Globus pallidus (tissue), 1 donor: Measurements from ENCODE around the gene SPZ1.
"Not testable (repeated sequence)": the region's sequence is repeated elsewhere in the genome, so short reads cannot be mapped to it uniquely, and the experiment has no call there.

Experiments
- DNase-seq: peaks from one replicate; pipeline ENCODE4 v3.0.0-alpha.2; 2015; ENCODE audit warnings: low spot score

The SPZ1 gene, protein sequence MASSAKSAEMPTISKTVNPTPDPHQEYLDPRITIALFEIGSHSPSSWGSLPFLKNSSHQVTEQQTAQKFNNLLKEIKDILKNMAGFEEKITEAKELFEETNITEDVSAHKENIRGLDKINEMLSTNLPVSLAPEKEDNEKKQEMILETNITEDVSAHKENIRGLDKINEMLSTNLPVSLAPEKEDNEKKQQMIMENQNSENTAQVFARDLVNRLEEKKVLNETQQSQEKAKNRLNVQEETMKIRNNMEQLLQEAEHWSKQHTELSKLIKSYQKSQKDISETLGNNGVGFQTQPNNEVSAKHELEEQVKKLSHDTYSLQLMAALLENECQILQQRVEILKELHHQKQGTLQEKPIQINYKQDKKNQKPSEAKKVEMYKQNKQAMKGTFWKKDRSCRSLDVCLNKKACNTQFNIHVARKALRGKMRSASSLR

DNA sequence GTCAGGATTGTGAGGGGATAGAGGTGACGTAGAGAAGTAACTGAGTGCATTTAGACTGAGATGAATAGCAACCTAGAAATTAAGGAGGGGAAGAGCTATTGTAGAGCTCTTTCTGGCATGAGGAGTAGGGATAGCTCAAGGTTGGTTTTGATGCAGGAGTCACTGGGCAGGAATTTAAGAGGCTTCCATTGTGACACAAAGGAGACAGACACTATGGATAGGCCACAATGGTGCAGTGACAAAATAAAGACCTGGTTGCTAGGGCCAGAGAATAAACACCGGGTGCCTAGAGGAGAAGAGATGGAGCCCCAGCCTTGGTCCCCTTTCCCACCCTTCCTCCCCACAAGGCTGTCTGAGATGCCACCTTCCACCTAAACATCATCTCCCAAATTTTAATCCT is at the start of gene SPZ1:
Gene SPZ1 (plus strand): TSS at position 301 of the 400 bp plus-strand sequence. CDS start 214 bp downstream, outside the sequence.
- DNase-seq = no peak

DNA sequence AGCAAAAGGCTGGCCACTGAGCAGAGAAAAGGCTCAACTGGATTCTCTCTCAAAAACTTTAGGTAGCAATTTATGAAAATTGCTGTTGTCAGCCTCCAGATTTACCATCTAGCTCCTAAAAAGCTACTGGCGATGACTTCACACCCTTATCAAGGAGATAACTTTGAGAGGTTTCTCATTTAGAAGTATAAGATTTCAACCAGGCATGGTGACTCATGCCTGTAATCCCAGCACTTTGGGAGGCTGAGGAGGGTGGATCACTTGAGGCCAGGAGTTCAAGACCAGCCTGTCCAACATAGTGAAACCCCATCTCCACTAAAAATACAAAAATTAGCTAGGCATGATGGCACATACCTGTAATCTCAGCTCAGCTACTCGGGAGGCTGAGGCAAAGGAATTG is 49.3 kb upstream of the SPZ1 start:
- DNase-seq = not testable (repeated sequence)

DNA sequence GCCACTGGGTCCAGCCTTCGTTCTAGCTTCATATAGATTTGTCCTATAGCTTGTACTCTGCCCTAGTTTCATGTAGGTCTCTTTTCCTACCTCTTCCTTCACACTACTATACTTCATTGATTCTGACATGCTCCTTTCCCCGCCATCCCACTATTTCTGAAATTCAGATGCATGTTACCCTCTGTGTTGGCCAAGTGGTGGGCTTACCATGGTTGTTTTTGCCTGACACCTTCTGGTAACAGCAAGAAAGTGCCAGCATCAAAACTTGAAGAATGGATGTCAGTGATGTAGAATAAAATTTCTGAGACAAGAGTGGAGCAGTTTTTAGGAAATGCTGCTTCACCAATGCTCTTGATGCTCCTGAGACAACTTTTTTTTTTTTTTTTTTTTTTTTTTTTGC is 44.5 kb upstream of the SPZ1 start:
- peak; percentile 71 for DNase-seq

DNA sequence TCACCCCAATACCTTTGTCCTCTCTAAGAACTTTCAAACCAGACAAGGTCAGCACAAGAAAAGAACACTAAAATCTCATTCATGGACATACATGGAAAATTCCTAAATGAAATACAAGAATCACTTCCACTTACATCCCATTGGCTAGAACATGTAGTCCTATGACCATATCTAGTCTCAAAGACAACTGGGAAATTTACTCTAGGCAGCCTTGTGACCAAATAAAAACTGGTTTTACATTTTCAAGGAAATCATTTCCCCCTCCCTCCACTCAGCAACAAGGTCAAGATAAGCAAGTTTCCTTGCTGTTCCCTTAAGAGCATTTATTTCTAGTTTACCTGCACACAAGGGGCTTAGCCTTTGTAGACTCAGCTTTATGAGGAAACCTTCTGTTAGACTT is 43.6 kb upstream of the SPZ1 start:
- DNase-seq = no peak

DNA sequence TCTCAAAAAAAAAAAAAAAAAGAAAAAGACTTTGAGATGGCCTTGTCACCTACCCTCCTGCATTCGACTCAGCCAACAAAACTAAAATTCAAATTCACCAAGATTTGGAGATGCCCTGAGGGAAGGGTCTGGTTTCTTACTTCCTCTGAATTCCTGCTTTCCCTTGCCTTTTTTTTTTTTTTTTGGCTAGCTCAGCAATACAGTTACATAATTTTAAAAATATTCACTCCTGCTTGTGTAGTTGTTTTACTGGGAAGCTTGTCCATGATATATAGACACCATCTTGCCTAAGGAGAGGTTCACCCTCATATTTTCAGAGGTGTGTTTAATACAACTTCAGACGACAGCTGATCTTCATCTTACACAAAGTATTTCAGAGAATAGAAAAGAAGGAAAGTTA is 42.6 kb upstream of the SPZ1 start:
- no peak for DNase-seq

DNA sequence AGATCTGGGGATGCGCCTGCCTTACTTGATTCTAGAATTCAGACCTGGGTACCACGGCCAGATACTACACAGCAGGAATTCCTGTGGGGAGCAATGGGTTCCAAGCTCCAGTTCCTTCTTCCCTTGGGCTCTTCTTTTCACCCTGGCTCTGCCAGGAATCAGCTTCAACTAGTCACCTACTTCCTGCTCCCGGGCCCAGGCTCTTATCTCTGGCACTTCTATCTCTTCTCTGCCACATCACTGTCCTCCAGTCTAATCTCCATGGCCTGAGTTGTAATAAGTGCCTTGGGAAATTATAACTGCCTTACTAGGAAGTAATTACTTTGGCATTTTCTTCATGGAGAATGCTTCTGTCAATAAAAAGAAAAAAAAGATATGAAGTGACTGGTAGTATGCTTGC is 37.7 kb upstream of the SPZ1 start:
- no peak for DNase-seq

DNA sequence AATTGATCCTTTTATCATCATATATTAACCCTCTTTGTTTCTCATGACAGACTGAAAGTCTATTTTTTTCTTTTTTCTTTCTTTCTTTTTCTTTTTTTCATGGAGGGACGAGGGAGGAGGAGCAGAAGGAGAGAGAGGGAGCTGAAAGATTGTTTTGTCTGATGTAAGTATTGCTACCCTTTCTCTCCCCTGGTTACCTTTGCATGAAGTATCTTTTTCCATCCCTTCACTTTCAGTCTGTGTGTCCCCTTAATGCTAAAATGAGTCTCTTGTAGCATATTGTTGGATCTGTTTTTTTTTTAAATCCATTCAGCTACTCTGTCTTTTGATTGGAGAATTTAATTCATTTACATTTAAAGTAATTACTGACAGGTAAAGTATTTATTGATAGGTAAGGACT is 36.4 kb upstream of the SPZ1 start:
- no peak for DNase-seq

DNA sequence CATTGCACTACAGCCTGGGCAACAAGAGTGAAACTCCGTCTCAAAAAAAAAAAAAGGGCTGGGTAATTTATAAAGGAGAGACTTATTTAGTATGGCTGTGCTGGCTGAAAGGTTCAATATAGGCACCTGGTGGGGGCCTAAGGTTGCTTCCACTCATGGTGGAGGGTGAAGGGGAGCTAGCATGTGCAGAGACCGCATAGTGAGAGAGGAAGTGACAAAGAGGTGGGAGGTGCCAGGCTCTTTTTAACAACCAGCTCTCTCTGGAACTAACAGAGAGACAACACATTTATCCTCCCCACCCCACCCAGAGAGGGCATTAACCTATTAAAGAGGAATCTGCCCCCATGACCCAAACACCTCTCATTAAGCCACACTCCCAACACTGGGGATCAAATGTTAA is 35.1 kb upstream of the SPZ1 start:
- DNase-seq = no peak

DNA sequence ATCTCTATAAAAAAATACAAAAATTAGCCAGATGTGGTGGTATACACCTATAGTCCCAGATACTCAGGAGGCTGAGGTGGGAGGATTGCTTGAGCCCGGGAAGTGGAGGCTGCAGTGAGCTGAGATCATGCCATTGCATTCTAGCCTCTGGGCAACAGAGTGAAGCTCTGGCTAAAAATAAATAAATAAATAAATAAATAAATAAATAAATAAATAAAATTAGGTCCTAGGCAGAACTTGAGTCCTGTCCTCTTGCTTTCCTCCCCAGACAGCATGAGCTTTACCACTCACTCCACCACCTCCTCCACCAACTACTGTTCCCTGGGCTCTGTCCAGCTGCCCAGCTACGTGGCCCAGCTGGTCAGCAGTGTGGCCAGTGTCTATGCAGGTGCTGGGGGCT is 31.6 kb upstream of the SPZ1 start:
- DNase-seq = no peak

DNA sequence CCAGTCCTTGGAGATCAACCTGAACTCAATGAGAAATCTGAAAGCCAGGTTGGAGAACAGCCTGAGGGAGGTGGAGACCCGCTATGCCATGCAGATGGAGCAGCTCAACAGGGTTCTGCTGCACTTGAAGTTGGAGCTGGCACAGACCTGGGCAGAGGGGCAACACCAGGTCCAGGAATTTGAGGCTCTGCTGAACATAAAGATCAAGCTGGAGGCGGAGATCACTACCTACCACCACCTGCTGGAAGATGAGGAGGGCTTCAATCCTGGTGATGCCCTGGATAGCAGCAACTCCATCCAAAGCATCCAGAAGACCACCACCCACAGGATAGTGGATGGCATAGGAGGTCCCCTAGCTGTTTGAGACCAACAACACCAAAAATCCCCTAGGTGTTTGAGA is 30.5 kb upstream of the SPZ1 start:
- DNase-seq = no peak

DNA sequence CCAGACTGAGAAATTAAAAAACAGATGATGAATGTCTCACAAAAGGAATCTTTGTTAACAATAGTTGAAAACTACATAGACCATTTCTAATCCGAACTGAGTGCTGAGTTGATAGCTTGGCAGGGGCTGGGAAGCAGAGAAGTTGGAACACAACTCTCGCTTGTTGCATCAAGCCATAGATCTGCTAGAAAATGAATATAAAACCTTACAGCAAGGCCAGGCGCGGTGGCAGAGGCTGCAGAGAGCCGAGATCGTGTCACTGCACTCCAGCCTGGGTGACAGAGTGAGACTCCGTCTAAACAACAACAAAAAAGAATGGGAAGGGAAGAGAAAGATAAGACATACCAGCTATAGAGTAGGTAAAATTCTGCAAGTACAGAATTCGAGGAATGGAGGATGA is 28.0 kb upstream of the SPZ1 start:
- DNase-seq = no peak

DNA sequence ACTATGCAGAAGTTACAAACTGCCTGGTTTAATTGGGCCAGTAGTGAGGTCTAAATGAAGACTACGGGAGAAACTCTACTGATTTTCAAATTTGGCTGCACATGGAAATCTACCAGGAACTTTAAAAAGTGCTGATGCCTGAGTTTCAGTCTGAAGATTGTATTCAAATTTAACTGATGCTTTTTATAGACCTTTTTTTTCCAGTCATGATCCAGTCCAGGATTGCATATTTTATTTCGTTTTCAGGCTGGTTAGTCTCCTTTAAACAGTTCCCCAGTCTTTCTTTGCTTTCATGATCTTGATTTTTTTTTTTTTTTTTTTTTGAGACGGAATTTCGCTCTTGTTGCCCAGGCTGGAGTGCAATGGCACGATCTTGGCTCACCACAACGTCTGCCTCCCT is 23.7 kb upstream of the SPZ1 start:
- no peak for DNase-seq

DNA sequence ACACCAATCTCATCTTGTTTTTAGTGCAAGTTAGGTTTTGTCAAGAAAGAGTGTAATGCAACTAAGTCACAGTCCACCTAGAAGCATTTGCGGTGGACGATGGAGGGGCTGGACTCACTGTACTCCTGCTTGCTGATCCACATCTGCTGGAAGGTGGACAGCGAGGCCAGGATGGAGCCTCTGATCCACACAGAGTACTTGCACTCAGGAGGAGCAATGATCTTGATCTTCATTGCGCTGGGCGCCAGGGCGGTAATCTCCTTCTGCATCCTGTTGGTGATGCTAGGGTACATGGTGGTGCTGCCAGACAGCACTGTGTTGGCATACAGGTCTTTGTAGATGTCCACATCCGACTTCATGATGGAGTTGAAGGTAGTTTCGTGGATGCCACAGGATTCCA is 20.2 kb upstream of the SPZ1 start:
- no peak for DNase-seq

DNA sequence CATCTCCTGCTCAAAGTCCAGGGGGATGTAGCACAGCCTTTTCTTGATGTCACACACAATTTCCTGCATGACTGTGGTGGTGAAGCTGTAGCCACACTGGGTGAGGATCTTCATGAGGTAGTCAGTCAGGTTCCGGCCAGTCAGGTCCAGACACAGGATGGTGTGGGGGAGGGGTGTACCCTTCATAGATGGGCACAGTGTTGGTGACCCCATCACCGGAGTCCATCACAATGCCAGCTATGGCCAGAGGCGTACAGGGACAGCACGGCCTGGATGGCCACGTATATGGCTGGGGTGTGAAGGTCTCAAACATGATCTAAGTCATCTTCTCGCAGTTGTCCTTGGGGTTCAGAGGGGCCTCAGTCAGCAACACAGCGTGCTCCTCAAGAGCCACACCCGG is 19.7 kb upstream of the SPZ1 start:
- DNase-seq = no peak

DNA sequence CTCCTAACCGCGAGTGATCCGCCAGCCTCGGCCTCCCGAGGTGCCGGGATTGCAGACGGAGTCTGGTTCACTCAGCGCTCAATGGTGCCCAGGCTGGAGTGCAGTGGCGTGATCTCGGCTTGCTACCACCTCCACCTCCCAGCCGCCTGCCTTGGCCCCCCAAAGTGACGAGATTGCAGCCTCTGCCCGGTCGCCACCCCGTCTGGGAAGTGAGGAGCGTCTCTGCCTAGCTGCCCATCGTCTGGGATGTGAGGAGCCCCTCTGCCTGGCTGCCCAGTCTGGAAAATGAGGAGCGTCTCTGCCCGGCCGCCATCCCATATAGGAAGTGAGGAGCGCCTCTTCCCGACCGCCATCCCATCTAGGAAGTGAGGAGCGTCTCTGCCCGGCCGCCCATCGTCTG is 19.0 kb upstream of the SPZ1 start:
- DNase-seq = not testable (repeated sequence)

DNA sequence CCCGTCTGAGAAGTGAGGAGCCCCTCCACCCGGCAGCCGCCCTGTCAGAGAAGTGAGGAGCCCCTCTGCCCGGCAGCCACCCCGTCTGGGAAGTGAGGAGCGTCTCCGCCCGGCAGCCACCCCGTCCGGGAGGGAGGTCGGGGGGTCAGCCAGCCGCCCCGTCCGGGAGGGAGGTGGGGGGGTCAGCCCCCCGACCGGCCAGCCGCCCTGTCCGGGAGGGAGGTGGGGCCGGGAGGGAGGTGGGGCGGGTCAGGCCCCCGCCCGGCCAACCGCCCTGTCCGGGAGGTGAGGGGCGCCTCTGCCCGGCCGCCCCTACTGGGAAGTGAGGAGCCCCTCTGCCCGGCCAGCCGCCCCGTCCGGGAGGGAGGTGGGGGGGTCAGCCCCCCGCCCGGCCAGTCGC is 18.5 kb upstream of the SPZ1 start:
- DNase-seq = not testable (repeated sequence)

DNA sequence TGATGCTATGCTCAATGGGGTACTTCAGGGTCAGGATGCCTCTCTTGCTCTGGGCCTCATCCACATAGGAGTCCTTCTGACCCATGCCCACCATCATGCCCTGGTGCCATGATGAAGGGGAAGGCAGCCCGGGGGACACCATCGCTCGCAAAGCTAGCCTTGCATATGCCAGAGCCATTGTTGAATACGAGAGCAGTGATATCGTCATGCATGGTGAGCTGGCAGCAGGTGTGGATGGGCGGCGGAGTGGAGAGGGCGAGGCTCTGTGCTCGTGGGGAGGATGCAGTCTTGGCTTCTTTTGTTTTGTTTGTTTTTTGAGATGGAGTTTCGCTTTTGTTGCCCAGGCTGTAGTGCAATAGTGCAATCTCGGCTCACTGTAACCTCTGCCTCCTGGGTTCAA is 17.2 kb upstream of the SPZ1 start:
- no peak for DNase-seq

DNA sequence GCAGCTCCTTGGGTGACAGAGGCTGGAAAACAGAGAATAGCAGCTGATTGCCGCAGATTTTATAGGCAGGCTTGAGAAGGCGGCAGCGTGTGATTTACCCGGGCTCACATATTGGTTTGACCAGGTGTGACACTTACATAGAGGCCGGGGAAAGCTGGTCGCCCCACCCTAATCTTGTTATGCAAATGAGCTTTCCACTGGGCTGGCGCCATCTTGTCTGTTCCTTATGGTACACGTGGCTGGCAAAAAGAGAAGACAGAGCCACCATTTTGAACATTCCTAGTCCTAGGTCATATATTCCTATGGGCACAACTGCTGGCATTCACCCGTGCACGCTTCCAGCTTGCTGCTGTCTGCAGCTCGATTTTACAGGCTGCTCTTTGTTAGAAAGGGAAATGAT is 11.3 kb upstream of the SPZ1 start:
- no peak for DNase-seq

DNA sequence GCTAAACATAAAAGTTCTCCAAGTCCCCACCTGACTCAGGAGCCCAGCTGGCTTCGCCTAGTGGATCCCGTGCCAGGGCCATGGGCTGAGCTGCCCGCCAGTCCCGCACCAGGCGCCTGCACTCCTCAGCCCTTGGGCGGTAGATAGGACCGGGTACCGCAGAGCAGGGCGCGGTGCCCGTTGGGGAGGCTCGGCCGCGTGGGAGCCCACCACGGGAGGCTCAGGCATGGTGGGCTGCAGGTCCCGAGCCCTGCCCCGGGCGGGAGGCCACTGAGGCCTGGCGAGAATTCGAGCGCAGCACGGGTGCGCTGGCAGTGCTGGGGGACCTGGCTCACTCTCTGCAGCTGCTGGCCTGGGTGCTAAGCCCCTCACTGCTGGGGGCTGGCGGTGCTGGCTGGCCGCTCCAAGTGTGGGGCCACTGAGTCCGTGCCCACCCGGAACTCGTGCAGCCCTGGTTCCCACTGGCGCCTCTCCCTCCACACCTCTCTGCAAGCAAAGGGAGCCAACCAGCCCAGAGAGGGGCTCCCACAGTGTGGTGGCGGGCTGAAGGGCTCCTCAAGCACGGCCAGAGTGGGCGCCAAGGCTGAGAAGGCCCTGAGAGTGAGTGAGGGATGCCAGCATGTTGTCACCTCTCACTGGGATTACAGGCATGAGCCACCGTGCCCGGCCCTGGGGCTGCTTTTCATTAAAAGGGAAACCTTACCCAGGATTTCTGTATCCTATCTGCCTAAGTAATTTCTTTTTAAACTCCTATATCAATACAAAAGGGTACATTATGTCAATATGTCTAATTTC is 9.7 kb upstream of the SPZ1 start:
- DNase-seq = no peak

DNA sequence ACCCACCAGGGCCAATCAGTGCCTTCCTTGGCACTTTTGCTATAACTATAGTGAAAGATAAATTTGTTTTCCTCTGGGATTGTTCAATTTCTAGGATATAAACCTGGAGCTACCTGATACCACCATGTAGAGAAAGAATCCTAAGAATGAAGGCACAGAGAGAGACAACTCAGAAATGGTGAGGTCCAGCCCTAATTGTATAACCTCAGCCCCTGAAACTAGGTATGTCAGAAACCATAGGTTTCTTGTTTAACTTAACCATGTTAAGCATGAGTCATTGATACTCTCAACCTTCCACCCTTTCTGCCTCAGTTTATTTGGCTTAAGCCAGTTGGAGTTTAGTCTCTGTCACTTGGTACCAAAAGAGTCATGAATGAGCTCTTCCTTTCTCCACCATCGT is 4.6 kb upstream of the SPZ1 start:
- DNase-seq = no peak

DNA sequence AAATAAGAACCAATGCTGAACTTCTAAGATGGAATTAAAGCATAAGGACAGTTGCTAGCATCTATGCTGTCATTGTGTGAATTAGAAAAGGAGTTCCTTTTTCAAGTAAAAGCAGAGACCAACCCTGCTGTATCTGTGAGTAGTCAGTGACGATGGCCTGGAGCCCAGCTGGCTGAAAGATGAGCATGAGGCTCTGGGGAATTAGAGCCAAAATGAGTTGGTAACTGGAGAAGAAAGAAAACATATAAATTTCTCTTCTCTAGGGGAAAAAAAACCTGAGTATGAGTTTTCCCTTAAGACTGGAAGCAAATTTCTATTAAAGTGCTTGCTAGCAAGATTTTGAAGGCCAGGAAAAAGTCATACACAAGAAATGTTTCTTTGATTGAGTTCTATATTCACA is 1.6 kb upstream of the SPZ1 start:
- peak; percentile 53 for DNase-seq

DNA sequence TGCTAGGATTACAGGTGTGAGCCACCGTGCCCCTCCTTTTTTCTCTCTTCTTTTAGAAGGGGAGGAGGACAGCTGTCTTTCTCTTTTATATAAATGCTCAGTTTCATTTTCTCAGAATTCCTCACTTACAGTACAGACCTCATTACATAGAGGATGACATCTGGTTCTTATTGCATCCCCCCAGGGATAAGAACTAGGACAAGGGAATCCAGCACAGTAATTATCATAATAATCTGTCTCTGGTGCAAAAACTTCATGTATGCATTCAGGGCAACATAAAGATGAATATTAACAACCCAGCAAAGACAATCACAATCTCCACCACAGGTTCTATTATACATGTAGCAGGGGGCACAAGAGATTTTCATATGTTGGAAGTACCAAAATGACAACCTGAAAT is 5.1 kb downstream of the SPZ1 start:
- DNase-seq = no peak

DNA sequence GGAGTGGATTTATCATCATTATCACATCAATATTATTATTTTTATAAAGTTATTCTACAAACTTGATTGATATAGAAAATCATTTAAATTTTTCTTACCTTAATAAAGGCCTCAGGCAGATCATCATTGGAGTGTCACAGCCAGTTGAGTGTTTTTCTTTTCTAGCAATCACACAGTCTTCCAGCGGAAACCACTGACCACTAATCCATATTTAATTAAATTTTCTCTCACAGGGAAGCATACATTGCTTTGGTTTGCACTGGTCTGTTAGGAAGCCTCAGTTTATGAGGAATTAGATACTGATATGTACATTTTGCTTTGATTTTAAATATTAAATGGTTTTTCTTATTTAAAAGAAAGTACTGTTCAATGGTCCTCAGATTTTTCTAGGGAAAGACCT is 6.7 kb downstream of the SPZ1 start:
- DNase-seq = no peak

DNA sequence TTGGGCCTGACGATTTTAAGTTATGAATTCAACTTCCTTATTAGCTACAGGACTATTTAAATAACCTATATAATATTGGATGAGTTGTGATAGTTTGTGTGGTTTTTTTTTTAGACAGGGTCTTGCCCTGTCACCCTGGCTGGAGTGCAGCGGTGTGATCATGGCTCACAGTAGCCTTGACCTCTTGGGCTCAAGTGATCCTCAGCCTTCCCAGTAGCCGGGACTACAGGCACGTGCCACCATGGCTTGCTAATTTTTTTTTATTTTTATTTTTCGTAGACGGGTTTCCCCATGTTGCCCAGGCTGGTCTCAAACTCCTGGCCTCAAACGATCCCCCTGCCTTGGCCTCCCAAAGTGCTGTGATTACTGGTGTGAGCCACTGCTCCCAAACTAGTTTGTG is 17.6 kb downstream of the SPZ1 start:
- DNase-seq = no peak
